ENCODE measurements around the gene STXBP5L. TPM values are rescaled to one million over a fixed set of nuclear protein-coding genes. Genes with fewer than 3 reads are reported as not detected.
"Not testable (repeated sequence)": the region's sequence is repeated elsewhere in the genome, so short reads cannot be mapped to it uniquely, and the experiment has no call there.

Gene STXBP5L
- total RNA-seq, 1 experiment from 2014 or later, result 5.9 TPM

GRCh38 chr3:121075191-121075590 is 167.2 kb downstream of the STXBP5L start:
- ATAC-seq (no peak), DNase-seq (ENCODE audit: low spot score) (no peak)
- no peak for TF ChIP-seq FOXP4 (CRISPR knock-in tag; IDR thresholded peaks at IDR 0.05)
- H3K27ac Mint-ChIP-seq, result no peak overlapping the region
- peaks cover 31% of the 10 kb centered on the region for H3K36me3 Mint-ChIP-seq
- CTCF ChIA-PET, result no interaction called here
- no peaks in the 10 kb centered on the region for H3K4me1 Mint-ChIP-seq
- H3K4me3 Mint-ChIP-seq, result no peak overlapping the region
- no peaks in the 10 kb centered on the region for H3K27me3 Mint-ChIP-seq (ENCODE audit: low read depth)
- POLR2A ChIA-PET, result no interaction called here
- peaks cover 44% of the 10 kb centered on the region for H3K9me3 Mint-ChIP-seq

- CTCF ChIA-PET; H3K27me3 Mint-ChIP-seq (ENCODE audit: low read depth); POLR2A ChIA-PET: not testable (repeated sequence)
Observed at GRCh38 chr3:121078378-121079101, 170.5 kb downstream of the STXBP5L start.

GRCh38 chr3:121096953-121097352 is 188.9 kb downstream of the STXBP5L start:
- TF ChIP-seq HMGA2 (CRISPR knock-in tag; IDR thresholded peaks at IDR 0.05) (no peak), TEAD4 (CRISPR knock-in tag; IDR thresholded peaks at IDR 0.05) (no peak), TEAD1 (CRISPR knock-in tag; IDR thresholded peaks at IDR 0.05) (no peak), ZBTB21 (CRISPR knock-in tag; IDR thresholded peaks at IDR 0.05; ENCODE audit: borderline replicate concordance) (no peak), AFF4 (CRISPR knock-in tag; IDR thresholded peaks at IDR 0.05; ENCODE audit: borderline replicate concordance) (no peak), JAZF1 (CRISPR knock-in tag; IDR thresholded peaks at IDR 0.05) (no peak), ZNF396 (CRISPR knock-in tag; IDR thresholded peaks at IDR 0.05; ENCODE audit: borderline replicate concordance) (no peak), E2F1 (CRISPR knock-in tag; IDR thresholded peaks at IDR 0.05) (no peak), ZNF232 (CRISPR knock-in tag; IDR thresholded peaks at IDR 0.05) (no peak)

More at GRCh38 chr3:121078378-121079101, 170.5 kb downstream of the STXBP5L start:
- not testable (repeated sequence) for H3K4me3 Mint-ChIP-seq; H3K27ac Mint-ChIP-seq; H3K4me1 Mint-ChIP-seq; DNase-seq (ENCODE audit: low spot score); ATAC-seq
- H3K9me3 Mint-ChIP-seq, result peaks cover 50% of the 10 kb centered on the region
- H3K36me3 Mint-ChIP-seq, result peaks cover 31% of the 10 kb centered on the region

GRCh38 chr3:121111086-121111485 is 203.1 kb downstream of the STXBP5L start:
- H3K4me1 Mint-ChIP-seq, result peaks cover 29% of the 10 kb centered on the region
- DNase-seq (ENCODE audit: low spot score); H3K4me3 Mint-ChIP-seq; ATAC-seq; POLR2A ChIA-PET; H3K27me3 Mint-ChIP-seq (ENCODE audit: low read depth); H3K36me3 Mint-ChIP-seq: not testable (repeated sequence)
- H3K27ac Mint-ChIP-seq, result 0 out of 2 replicates have a peak overlapping the region, but pooled peaks have one; percentile 13
- CTCF ChIA-PET, result interaction anchor here (1.5 kb wide), 1 partner anchor 43 kb away, joined by 8 read pairs; no protein-coding TSS in a partner anchor
- H3K9me3 Mint-ChIP-seq, result peaks cover 12% of the 10 kb centered on the region

More at GRCh38 chr3:121096953-121097352, 188.9 kb downstream of the STXBP5L start:
- ChIA-PET POLR2A (no interaction called here), CTCF (no interaction called here)
- DNase-seq (ENCODE audit: low spot score) (no peak), ATAC-seq (peak; percentile 88)
- Mint-ChIP-seq H3K4me3 (no peak overlapping the region), H3K36me3 (peaks cover 3% of the 10 kb centered on the region), H3K27ac (no peak overlapping the region), H3K9me3 (peaks cover 15% of the 10 kb centered on the region), H3K27me3 (ENCODE audit: low read depth) (no peaks in the 10 kb centered on the region; the same call in 1 of the 2 replicates), H3K4me1 (peaks cover 11% of the 10 kb centered on the region)

All from WTC11 (cell line).